ENCODE results near the gene FNDC11.

DNA sequence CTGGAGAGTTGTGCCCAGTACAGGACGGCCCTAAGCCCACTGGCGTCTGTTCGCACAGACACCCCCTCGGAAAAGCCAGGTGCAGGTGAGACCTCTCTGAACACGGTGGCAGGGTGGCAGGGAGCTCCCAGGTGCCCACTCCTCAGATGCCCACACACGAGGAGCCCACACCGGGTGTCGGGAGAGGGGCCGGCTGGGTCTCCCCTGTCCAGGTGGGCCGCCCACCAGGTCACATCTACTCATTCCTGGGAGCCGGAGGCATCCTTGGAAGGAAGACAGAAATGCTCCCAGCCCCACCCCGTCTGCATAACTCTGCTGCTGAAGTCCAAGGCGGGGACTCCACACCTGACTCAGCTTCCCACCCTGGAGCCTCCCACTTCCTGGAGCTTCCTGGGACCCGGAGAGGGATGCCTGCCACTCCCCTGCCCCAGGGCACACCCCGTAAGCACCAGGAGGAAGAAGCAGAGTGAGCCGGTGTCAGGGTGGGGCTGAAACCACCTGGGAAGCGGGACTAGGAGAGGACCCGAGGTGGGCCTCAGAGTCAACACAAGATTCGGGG lies 8.9 kb upstream of the FNDC11 start:
- no peak for TF ChIP-seq POLR2A (IDR thresholded peaks at IDR 0.05)
- TF ChIP-seq, protein P1, sequence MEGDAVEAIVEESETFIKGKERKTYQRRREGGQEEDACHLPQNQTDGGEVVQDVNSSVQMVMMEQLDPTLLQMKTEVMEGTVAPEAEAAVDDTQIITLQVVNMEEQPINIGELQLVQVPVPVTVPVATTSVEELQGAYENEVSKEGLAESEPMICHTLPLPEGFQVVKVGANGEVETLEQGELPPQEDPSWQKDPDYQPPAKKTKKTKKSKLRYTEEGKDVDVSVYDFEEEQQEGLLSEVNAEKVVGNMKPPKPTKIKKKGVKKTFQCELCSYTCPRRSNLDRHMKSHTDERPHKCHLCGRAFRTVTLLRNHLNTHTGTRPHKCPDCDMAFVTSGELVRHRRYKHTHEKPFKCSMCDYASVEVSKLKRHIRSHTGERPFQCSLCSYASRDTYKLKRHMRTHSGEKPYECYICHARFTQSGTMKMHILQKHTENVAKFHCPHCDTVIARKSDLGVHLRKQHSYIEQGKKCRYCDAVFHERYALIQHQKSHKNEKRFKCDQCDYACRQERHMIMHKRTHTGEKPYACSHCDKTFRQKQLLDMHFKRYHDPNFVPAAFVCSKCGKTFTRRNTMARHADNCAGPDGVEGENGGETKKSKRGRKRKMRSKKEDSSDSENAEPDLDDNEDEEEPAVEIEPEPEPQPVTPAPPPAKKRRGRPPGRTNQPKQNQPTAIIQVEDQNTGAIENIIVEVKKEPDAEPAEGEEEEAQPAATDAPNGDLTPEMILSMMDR (IDR thresholded peaks at IDR 0.05): no peak
